Activated T-helper 1 cell treated with anti-CD3 and anti-CD28 coated beads, Interleukin-12 subunit alpha, Interleukin-12 subunit beta, Interleukin-2, Interleukin-4 antibody, amounts not matched to agents 30 ng/mL and 10 ng/mL and 1 ng/mL, durations not matched to agents 14 hours and 24 hours and 36 hours (primary cell): ENCODE data around the gene ZNF41. TPM values are rescaled to one million over a fixed set of nuclear protein-coding genes. Genes with fewer than 3 reads are reported as not detected.
"Not testable (repeated sequence)": the region's sequence is repeated elsewhere in the genome, so short reads cannot be mapped to it uniquely, and the experiment has no call there.

Experiments used
- DNase-seq: peaks from one replicate; pipeline ENCODE4 v3.0.0; 2021; ENCODE audit warnings: low spot score
- H3K27ac Mint-ChIP-seq: one replicate; pipeline ENCODE4 v1.8.0; 2021; ENCODE audit warnings: mild to moderate bottlenecking, mixed read lengths
- H3K27me3 Mint-ChIP-seq: one replicate; pipeline ENCODE4 v1.8.0; 2022; ENCODE audit warnings: mild to moderate bottlenecking, moderate library complexity, mixed read lengths; ENCODE audit not compliant: insufficient read depth
- H3K36me3 Mint-ChIP-seq: one replicate; pipeline ENCODE4 v1.8.0; 2021; ENCODE audit warnings: low read depth, mixed read lengths
- H3K4me1 Mint-ChIP-seq: one replicate; pipeline ENCODE4 v1.8.0; 2021; ENCODE audit warnings: low read depth, mixed read lengths
- H3K4me3 Mint-ChIP-seq: one replicate; pipeline ENCODE4 v1.8.0; 2021; ENCODE audit warnings: mild to moderate bottlenecking, moderate library complexity, mixed read lengths
- H3K9me3 Mint-ChIP-seq: one replicate; pipeline ENCODE4 v1.8.0; 2021; ENCODE audit warnings: mixed read lengths
- intact Hi-C: fragments of 100-400 bp; cut with micrococcal nuclease; formaldehyde crosslinking; loops from one replicate; pipeline ENCODE4 v1.15.1; 2024
- total RNA-seq: library from RNA; stranded (reverse); gene quantifications from 2 replicates; pipeline ENCODE4 v1.2.3, GENCODE V29; 2022

Gene ZNF41
- total RNA-seq, result 10.7 and 10.9 TPM in 2 replicates

- intact Hi-C loops, result loop anchor here (1.0 to 10.0 kb wide), 11 partner anchors 40 to 1682 kb away; partner anchors contain the start of genes ARAF, ELK1, MAGIX and RBM10
- peaks cover 3% of the 10 kb centered on the region for H3K36me3 Mint-ChIP-seq
- peak within 1 kb of the TSS; percentile 91 for H3K27ac Mint-ChIP-seq
- H3K27me3 Mint-ChIP-seq, result no peaks in the 10 kb centered on the region
- peaks cover 1% of the 10 kb centered on the region for H3K9me3 Mint-ChIP-seq
- DNase-seq, result peak; percentile 63
- H3K4me3 Mint-ChIP-seq, result peak within 1 kb of the TSS; percentile 92
- peaks cover 26% of the 10 kb centered on the region for H3K4me1 Mint-ChIP-seq
Measured at GRCh38 chrX:47482512-47483305, at the start of gene ZNF41. Gene ZNF41 (minus strand): TSS chrX:47483222. CDS start chrX:47467481, 15,741 bp downstream.

GRCh38 chrX:47530049-47530448 lies 47.0 kb upstream of the ZNF41 start:
- no peak for DNase-seq
- Mint-ChIP-seq H3K27ac (no peak overlapping the region), H3K36me3 (no peaks in the 10 kb centered on the region), H3K4me1 (no peaks in the 10 kb centered on the region), H3K4me3 (no peak overlapping the region), H3K27me3 (no peaks in the 10 kb centered on the region), H3K9me3 (no peaks in the 10 kb centered on the region)
- intact Hi-C loops, result no loop called here

GRCh38 chrX:47529548-47529947 lies 46.5 kb upstream of the ZNF41 start:
- intact Hi-C loops, result no loop called here

GRCh38 chrX:47523713-47524166 lies 40.7 kb upstream of the ZNF41 start:
- no peaks in the 10 kb centered on the region for H3K27me3 Mint-ChIP-seq
- H3K4me1 Mint-ChIP-seq, result no peaks in the 10 kb centered on the region
- H3K36me3 Mint-ChIP-seq, result no peaks in the 10 kb centered on the region
- no peak overlapping the region for H3K27ac Mint-ChIP-seq
- intact Hi-C loops, result loop anchor here (1.0 to 5.0 kb wide), 7 partner anchors 33 to 378 kb away; partner anchors contain the start of genes RBM10, UBA1 and ZNF41
- no peak for DNase-seq
- H3K4me3 Mint-ChIP-seq, result peak overlapping the region; percentile 15
- no peaks in the 10 kb centered on the region for H3K9me3 Mint-ChIP-seq

More at GRCh38 chrX:47529548-47529947, 46.5 kb upstream of the ZNF41 start:
- no peaks in the 10 kb centered on the region for H3K9me3 Mint-ChIP-seq
- H3K4me1 Mint-ChIP-seq, result no peaks in the 10 kb centered on the region
- no peaks in the 10 kb centered on the region for H3K27me3 Mint-ChIP-seq
- no peaks in the 10 kb centered on the region for H3K36me3 Mint-ChIP-seq
- no peak overlapping the region for H3K27ac Mint-ChIP-seq
- DNase-seq, result no peak
- no peak overlapping the region for H3K4me3 Mint-ChIP-seq

- H3K36me3 Mint-ChIP-seq, result no peaks in the 10 kb centered on the region
- H3K9me3 Mint-ChIP-seq, result no peaks in the 10 kb centered on the region
- H3K27me3 Mint-ChIP-seq, result no peaks in the 10 kb centered on the region
- no peaks in the 10 kb centered on the region for H3K4me1 Mint-ChIP-seq
- peak; percentile 69 for DNase-seq
- H3K27ac Mint-ChIP-seq, result no peak overlapping the region
- intact Hi-C loops, result loop anchor here (1.0 to 5.0 kb wide), 7 partner anchors 33 to 378 kb away; partner anchors contain the start of genes RBM10, UBA1 and ZNF41
- peak overlapping the region; percentile 70 for H3K4me3 Mint-ChIP-seq
Measured at GRCh38 chrX:47523297-47523696, 40.3 kb upstream of the ZNF41 start.

GRCh38 chrX:47518144-47518543 lies 35.1 kb upstream of the ZNF41 start:
- Mint-ChIP-seq H3K4me1 (peaks cover 14% of the 10 kb centered on the region), H3K4me3 (no peak overlapping the region), H3K9me3 (no peaks in the 10 kb centered on the region), H3K27me3 (peaks cover 3% of the 10 kb centered on the region), H3K36me3 (peaks cover 3% of the 10 kb centered on the region), H3K27ac (no peak overlapping the region)
- no peak for DNase-seq
- intact Hi-C loops, result no loop called here

- DNase-seq, result no peak
- no peaks in the 10 kb centered on the region for H3K9me3 Mint-ChIP-seq
- H3K4me3 Mint-ChIP-seq, result no peak overlapping the region
- peaks cover 14% of the 10 kb centered on the region for H3K4me1 Mint-ChIP-seq
- no peak overlapping the region for H3K27ac Mint-ChIP-seq
- peaks cover 3% of the 10 kb centered on the region for H3K36me3 Mint-ChIP-seq
- H3K27me3 Mint-ChIP-seq, result peaks cover 7% of the 10 kb centered on the region
- intact Hi-C loops, result no loop called here
Measured at GRCh38 chrX:47515941-47516665, 33.1 kb upstream of the ZNF41 start.

GRCh38 chrX:47514533-47515235 lies 31.7 kb upstream of the ZNF41 start:
- Mint-ChIP-seq H3K27me3 (peaks cover 7% of the 10 kb centered on the region), H3K4me1 (peaks cover 14% of the 10 kb centered on the region), H3K27ac (no peak overlapping the region), H3K9me3 (no peaks in the 10 kb centered on the region), H3K36me3 (peaks cover 3% of the 10 kb centered on the region), H3K4me3 (no peak overlapping the region)
- DNase-seq, result no peak
- intact Hi-C loops, result no loop called here

GRCh38 chrX:47513034-47513965 lies 30.3 kb upstream of the ZNF41 start:
- H3K27ac Mint-ChIP-seq, result peak overlapping the region; percentile 4
- H3K36me3 Mint-ChIP-seq, H3K9me3 Mint-ChIP-seq, intact Hi-C loops, H3K27me3 Mint-ChIP-seq, DNase-seq: not testable (repeated sequence)
- H3K4me1 Mint-ChIP-seq, result peaks cover 14% of the 10 kb centered on the region
- H3K4me3 Mint-ChIP-seq, result peak overlapping the region; percentile 83

GRCh38 chrX:47512383-47512782 lies 29.4 kb upstream of the ZNF41 start:
- H3K36me3 Mint-ChIP-seq, H3K27me3 Mint-ChIP-seq, H3K9me3 Mint-ChIP-seq, DNase-seq, H3K27ac Mint-ChIP-seq, intact Hi-C loops: not testable (repeated sequence)
- Mint-ChIP-seq H3K4me3 (peak overlapping the region; percentile 64), H3K4me1 (peaks cover 14% of the 10 kb centered on the region)

- Mint-ChIP-seq H3K36me3 (no peaks in the 10 kb centered on the region), H3K27ac (no peak overlapping the region), H3K27me3 (no peaks in the 10 kb centered on the region), H3K4me1 (no peaks in the 10 kb centered on the region), H3K4me3 (no peak overlapping the region), H3K9me3 (no peaks in the 10 kb centered on the region)
- no peak for DNase-seq
- intact Hi-C loops, result no loop called here
Measured at GRCh38 chrX:47507153-47507867, 24.3 kb upstream of the ZNF41 start.
